ENCODE data around the gene TNPO1.
A peak's percentile ranks its signal among the peaks of the same experiment; 100 is the strongest.

The TNPO1 gene

DNA sequence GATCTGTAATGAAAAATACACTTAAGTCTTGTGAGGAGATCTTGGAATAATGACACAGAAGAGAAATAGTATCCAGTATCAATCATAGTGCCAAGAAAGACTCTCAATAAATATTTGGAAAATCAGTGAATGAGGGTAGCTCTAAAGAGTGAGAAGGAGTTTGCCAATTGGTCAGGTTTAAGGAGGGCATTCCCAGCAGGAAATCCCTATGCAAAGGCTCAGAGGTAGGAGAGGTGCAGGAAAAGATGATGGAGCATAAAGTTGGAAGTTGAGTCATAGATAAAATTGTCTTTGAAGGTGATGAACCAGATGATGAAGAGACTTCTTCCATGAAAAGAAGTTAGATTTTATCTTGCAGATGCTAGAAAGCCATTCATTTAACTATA is 27.8 kb downstream of the TNPO1 start:
- no peaks in the 10 kb centered on the region for H3K9me3 ChIP-seq (ENCODE audit: control extremely low read depth in 1 of 5, control insufficient read depth in 4 of 5, insufficient read depth in 2 of 5, low read depth in 1 of 5, low read length in 4 of 5)
- ChIA-PET CTCF (interaction anchor here (1.0 to 2.0 kb wide), 4 partner anchors 8 to 24 kb away, joined by 3 to 6 read pairs (median 4); no protein-coding TSS in a partner anchor), POLR2A (no interaction called here)
- no peak overlapping the region for H3K4me3 ChIP-seq (ENCODE audit: control insufficient read depth in 1 of 7, extremely low read depth in 1 of 7, insufficient read depth in 4 of 7, low read depth in 2 of 7, low read length in 6 of 7)
- DNase-seq = no peak
- H3K27ac ChIP-seq (ENCODE audit: insufficient read depth in 1 of 2, low read depth in 1 of 2, low read length in 2 of 2, poor library complexity in 1 of 2, severe bottlenecking in 2 of 2) = no peak overlapping the region
- peaks cover 2 to 29% (median 19%) of the 10 kb centered on the region in 4 experiments for H3K4me1 ChIP-seq (ENCODE audit: control extremely low read depth in 1 of 4, control insufficient read depth in 4 of 4, insufficient read depth in 4 of 4, low read length in 3 of 4)
- no peaks in the 10 kb centered on the region for H3K36me3 ChIP-seq (ENCODE audit: control insufficient read depth in 4 of 4, insufficient read depth in 4 of 4, low read length in 3 of 4)
- H3K27me3 ChIP-seq (replicated peaks in 2 of 5; ENCODE audit: control insufficient read depth in 4 of 5, insufficient read depth in 5 of 5, low read length in 4 of 5) = no peaks in the 10 kb centered on the region

DNA sequence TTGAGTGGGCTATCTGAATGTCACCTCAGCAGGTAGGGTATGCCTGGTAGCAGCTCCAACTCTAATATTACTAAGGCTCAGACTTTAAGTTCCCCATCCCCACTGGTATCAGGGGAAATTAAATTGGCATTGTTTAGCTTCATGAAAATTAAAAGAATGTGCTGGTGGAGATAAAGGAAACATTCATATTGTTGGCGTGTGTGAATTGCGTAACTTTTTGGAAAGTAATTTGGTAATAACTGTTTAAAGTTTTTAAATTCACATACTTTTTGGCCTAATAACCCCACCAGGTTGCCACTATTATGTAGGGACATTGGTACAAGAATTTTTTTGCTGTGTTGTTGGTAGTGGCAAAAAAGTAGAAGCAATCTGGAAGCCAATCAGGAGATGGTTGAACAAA is 29.4 kb downstream of the TNPO1 start:
- peaks cover 9 to 44% (median 32%) of the 10 kb centered on the region in 4 experiments for H3K4me1 ChIP-seq (ENCODE audit: control extremely low read depth in 1 of 4, control insufficient read depth in 4 of 4, insufficient read depth in 4 of 4, low read length in 3 of 4)
- DNase-seq = no peak
- POLR2A ChIA-PET = no interaction called here
- no peaks in the 10 kb centered on the region for H3K9me3 ChIP-seq (ENCODE audit: control extremely low read depth in 1 of 5, control insufficient read depth in 4 of 5, insufficient read depth in 2 of 5, low read depth in 1 of 5, low read length in 4 of 5)
- no peak overlapping the region for H3K27ac ChIP-seq (ENCODE audit: insufficient read depth in 1 of 2, low read depth in 1 of 2, low read length in 2 of 2, poor library complexity in 1 of 2, severe bottlenecking in 2 of 2)
- H3K4me3 ChIP-seq (ENCODE audit: control insufficient read depth in 1 of 7, extremely low read depth in 1 of 7, insufficient read depth in 4 of 7, low read depth in 2 of 7, low read length in 6 of 7) = no peak overlapping the region
- H3K36me3 ChIP-seq (ENCODE audit: control insufficient read depth in 4 of 4, insufficient read depth in 4 of 4, low read length in 3 of 4) = peaks cover 0 to 4% (median 0%) of the 10 kb centered on the region in 4 experiments
- no CpG with 5 or more reads among the region's 2 CpGs for WGBS (ENCODE audit: insufficient coverage)
- CTCF ChIA-PET = interaction anchor here (1.4 kb wide), 1 partner anchor 28 kb away, joined by 3 read pairs; no protein-coding TSS in a partner anchor
- no peaks in the 10 kb centered on the region for H3K27me3 ChIP-seq (replicated peaks in 2 of 5; ENCODE audit: control insufficient read depth in 4 of 5, insufficient read depth in 5 of 5, low read length in 4 of 5)

GRCh38 chr5:72846483-72846882 is 30.0 kb downstream of the TNPO1 start:
- no peak for DNase-seq
- no peak overlapping the region for H3K4me3 ChIP-seq (ENCODE audit: control insufficient read depth in 1 of 7, extremely low read depth in 1 of 7, insufficient read depth in 4 of 7, low read depth in 2 of 7, low read length in 6 of 7)
- no peak overlapping the region for H3K27ac ChIP-seq (ENCODE audit: insufficient read depth in 1 of 2, low read depth in 1 of 2, low read length in 2 of 2, poor library complexity in 1 of 2, severe bottlenecking in 2 of 2)
- H3K9me3 ChIP-seq (ENCODE audit: control extremely low read depth in 1 of 5, control insufficient read depth in 4 of 5, insufficient read depth in 2 of 5, low read depth in 1 of 5, low read length in 4 of 5) = no peaks in the 10 kb centered on the region
- CTCF ChIA-PET = no interaction called here
- peaks cover 0 to 6% (median 1%) of the 10 kb centered on the region in 4 experiments for H3K36me3 ChIP-seq (ENCODE audit: control insufficient read depth in 4 of 4, insufficient read depth in 4 of 4, low read length in 3 of 4)
- H3K4me1 ChIP-seq (ENCODE audit: control extremely low read depth in 1 of 4, control insufficient read depth in 4 of 4, insufficient read depth in 4 of 4, low read length in 3 of 4) = peaks cover 9 to 50% (median 34%) of the 10 kb centered on the region in 4 experiments
- H3K27me3 ChIP-seq (replicated peaks in 2 of 5; ENCODE audit: control insufficient read depth in 4 of 5, insufficient read depth in 5 of 5, low read length in 4 of 5) = no peaks in the 10 kb centered on the region
- no CpG with 5 or more reads among the region's 2 CpGs for WGBS (ENCODE audit: insufficient coverage)
- POLR2A ChIA-PET = no interaction called here

- ChIA-PET POLR2A (interaction anchor here (0.7 kb wide), 1 partner anchor 34 kb away, joined by 3 read pairs; no protein-coding TSS in a partner anchor), CTCF (no interaction called here)
- Histone ChIP-seq H3K4me3 (ENCODE audit: control insufficient read depth in 1 of 7, extremely low read depth in 1 of 7, insufficient read depth in 4 of 7, low read depth in 2 of 7, low read length in 6 of 7) (peak overlapping the region in 5 of 7 experiments; percentile 96 to 99 (median 97)), H3K4me1 (ENCODE audit: control extremely low read depth in 1 of 4, control insufficient read depth in 4 of 4, insufficient read depth in 4 of 4, low read length in 3 of 4) (peaks cover 9 to 47% (median 33%) of the 10 kb centered on the region in 4 experiments), H3K27ac (ENCODE audit: insufficient read depth in 1 of 2, low read depth in 1 of 2, low read length in 2 of 2, poor library complexity in 1 of 2, severe bottlenecking in 2 of 2) (no peak overlapping the region), H3K36me3 (ENCODE audit: control insufficient read depth in 4 of 4, insufficient read depth in 4 of 4, low read length in 3 of 4) (peaks cover 2 to 12% (median 3%) of the 10 kb centered on the region in 4 experiments), H3K27me3 (replicated peaks in 2 of 5; ENCODE audit: control insufficient read depth in 4 of 5, insufficient read depth in 5 of 5, low read length in 4 of 5) (no peaks in the 10 kb centered on the region), H3K9me3 (ENCODE audit: control extremely low read depth in 1 of 5, control insufficient read depth in 4 of 5, insufficient read depth in 2 of 5, low read depth in 1 of 5, low read length in 4 of 5) (no peaks in the 10 kb centered on the region)
- no CpG with 5 or more reads among the region's 3 CpGs for WGBS (ENCODE audit: insufficient coverage)
- DNase-seq = no peak
Observed at GRCh38 chr5:72847439-72847838, 31.0 kb downstream of the TNPO1 start.

- peaks cover 9 to 42% (median 29%) of the 10 kb centered on the region in 4 experiments for H3K4me1 ChIP-seq (ENCODE audit: control extremely low read depth in 1 of 4, control insufficient read depth in 4 of 4, insufficient read depth in 4 of 4, low read length in 3 of 4)
- DNase-seq = peak; percentile 86 to 95 (median 93)
Observed at GRCh38 chr5:72847989-72848473, 31.6 kb downstream of the TNPO1 start.

GRCh38 chr5:72848474-72849428 is 32.3 kb downstream of the TNPO1 start:
- Histone ChIP-seq H3K9me3 (ENCODE audit: control extremely low read depth in 1 of 5, control insufficient read depth in 4 of 5, insufficient read depth in 2 of 5, low read depth in 1 of 5, low read length in 4 of 5) (no peaks in the 10 kb centered on the region), H3K4me1 (ENCODE audit: control extremely low read depth in 1 of 4, control insufficient read depth in 4 of 4, insufficient read depth in 4 of 4, low read length in 3 of 4) (peaks cover 9 to 42% (median 29%) of the 10 kb centered on the region in 4 experiments), H3K36me3 (ENCODE audit: control insufficient read depth in 4 of 4, insufficient read depth in 4 of 4, low read length in 3 of 4) (peaks cover 3 to 20% (median 9%) of the 10 kb centered on the region in 4 experiments), H3K4me3 (ENCODE audit: control insufficient read depth in 1 of 7, extremely low read depth in 1 of 7, insufficient read depth in 4 of 7, low read depth in 2 of 7, low read length in 6 of 7) (peak overlapping the region; percentile 94 to 99 (median 96)), H3K27me3 (replicated peaks in 2 of 5; ENCODE audit: control insufficient read depth in 4 of 5, insufficient read depth in 5 of 5, low read length in 4 of 5) (no peaks in the 10 kb centered on the region), H3K27ac (ENCODE audit: insufficient read depth in 1 of 2, low read depth in 1 of 2, low read length in 2 of 2, poor library complexity in 1 of 2, severe bottlenecking in 2 of 2) (peak overlapping the region; percentile 74 to 88)
- under 1% methylated on average over 49 of the region's 81 CpGs for WGBS (ENCODE audit: insufficient coverage)
- peak; percentile 27 to 68 (median 55) for DNase-seq
- POLR2A ChIA-PET = interaction anchor here (0.6 kb wide), 3 partner anchors 10 to 18 kb away, joined by 3 read pairs; no protein-coding TSS in a partner anchor
- CTCF ChIA-PET = interaction anchor here (0.6 to 1.7 kb wide), 6 partner anchors 8 to 482 kb away, joined by 3 to 4 read pairs (median 3); no protein-coding TSS in a partner anchor

More at GRCh38 chr5:72847989-72848473, 31.6 kb downstream of the TNPO1 start:
- 0% methylated on average over 31 of the region's 32 CpGs for WGBS (ENCODE audit: insufficient coverage)
- H3K36me3 ChIP-seq (ENCODE audit: control insufficient read depth in 4 of 4, insufficient read depth in 4 of 4, low read length in 3 of 4) = peaks cover 3 to 15% (median 5%) of the 10 kb centered on the region in 4 experiments
- ChIA-PET POLR2A (no interaction called here), CTCF (no interaction called here)
- peak overlapping the region; percentile 74 to 88 for H3K27ac ChIP-seq (ENCODE audit: insufficient read depth in 1 of 2, low read depth in 1 of 2, low read length in 2 of 2, poor library complexity in 1 of 2, severe bottlenecking in 2 of 2)
- no peaks in the 10 kb centered on the region for H3K9me3 ChIP-seq (ENCODE audit: control extremely low read depth in 1 of 5, control insufficient read depth in 4 of 5, insufficient read depth in 2 of 5, low read depth in 1 of 5, low read length in 4 of 5)
- H3K27me3 ChIP-seq (replicated peaks in 2 of 5; ENCODE audit: control insufficient read depth in 4 of 5, insufficient read depth in 5 of 5, low read length in 4 of 5) = no peaks in the 10 kb centered on the region
- peak overlapping the region; percentile 94 to 99 (median 96) for H3K4me3 ChIP-seq (ENCODE audit: control insufficient read depth in 1 of 7, extremely low read depth in 1 of 7, insufficient read depth in 4 of 7, low read depth in 2 of 7, low read length in 6 of 7)

Data from common myeloid progenitor, CD34-positive (primary cell).